Endometrial microvascular endothelial cells (primary cell): ENCODE results near the gene ABHD10. TPM values are rescaled to one million over a fixed set of nuclear protein-coding genes. Genes with fewer than 3 reads are reported as not detected.
"Not testable (repeated sequence)": the region's sequence is repeated elsewhere in the genome, so short reads cannot be mapped to it uniquely, and the experiment has no call there.

Experiments
- in situ Hi-C: cut with HindIII; loops from 2 replicates; pipeline ENCODE4 v1.10.0; 2017; ENCODE audit warnings: low sequenced_read_pairs, low pct_unique_long_range_greater_than_20kb; ENCODE audit errors: inconsistent ontology term
- total RNA-seq: library from RNA; depleted of rRNA; stranded (reverse); fragments of >200 nt; gene quantifications from one replicate; pipeline ENCODE4 v1.2.3, GENCODE V29; 2015; ENCODE audit errors: inconsistent ontology term

ABHD10 gene
- total RNA-seq, 1 donor from 2014 or later, result 37.5 TPM

DNA sequence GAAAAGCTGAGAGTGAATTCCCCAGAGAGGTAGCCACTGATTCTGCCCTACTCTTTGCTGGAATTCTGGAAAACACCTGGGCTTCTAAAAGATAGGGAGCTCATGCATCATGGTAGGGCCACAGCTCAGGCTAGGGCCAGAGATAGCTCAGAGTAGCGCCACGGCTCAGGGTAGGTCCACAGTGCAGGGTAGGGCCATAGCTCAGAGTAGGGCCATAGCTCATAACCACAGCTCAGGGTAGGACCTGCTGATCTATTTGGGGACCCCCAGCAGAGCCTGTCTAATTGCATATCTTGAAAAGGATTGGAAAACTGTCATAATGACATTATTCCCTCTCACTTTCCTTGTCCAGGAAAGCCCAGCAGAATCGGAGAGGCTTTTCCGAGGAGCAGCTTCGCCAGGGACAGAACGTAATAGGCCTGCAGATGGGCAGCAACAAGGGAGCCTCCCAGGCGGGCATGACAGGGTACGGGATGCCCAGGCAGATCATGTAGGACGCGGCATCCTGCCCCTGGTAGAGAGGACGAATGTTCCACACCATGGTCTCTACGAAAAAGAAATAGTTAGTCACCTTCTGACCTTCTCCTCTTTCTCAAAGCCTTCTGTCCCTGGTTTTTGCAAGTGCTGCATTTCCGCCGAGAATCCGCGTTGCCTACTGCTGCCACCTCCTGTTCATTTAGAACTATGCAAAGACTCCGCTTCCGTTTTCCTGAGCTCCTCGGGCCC is 34.4 kb downstream of the ABHD10 start:
- in situ Hi-C loops, result no loop called here

DNA sequence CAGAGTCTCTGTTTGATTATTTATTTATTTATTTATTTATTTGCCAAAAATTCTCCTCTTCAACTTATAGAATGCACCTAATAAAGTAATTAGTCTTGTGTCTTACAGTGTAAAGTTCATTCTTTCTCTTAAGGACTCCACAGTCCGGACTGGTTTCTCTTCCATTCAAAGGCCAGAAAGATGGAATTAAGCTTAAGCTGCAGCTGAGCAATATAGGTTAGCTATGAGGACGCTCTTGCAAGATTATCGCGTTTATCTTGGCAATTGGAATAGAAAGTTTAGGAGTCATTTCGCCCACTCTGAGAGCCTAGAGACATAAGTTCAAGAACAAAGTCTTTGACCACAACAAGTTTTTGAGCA is 34.9 kb downstream of the ABHD10 start:
- in situ Hi-C loops, result no loop called here

DNA sequence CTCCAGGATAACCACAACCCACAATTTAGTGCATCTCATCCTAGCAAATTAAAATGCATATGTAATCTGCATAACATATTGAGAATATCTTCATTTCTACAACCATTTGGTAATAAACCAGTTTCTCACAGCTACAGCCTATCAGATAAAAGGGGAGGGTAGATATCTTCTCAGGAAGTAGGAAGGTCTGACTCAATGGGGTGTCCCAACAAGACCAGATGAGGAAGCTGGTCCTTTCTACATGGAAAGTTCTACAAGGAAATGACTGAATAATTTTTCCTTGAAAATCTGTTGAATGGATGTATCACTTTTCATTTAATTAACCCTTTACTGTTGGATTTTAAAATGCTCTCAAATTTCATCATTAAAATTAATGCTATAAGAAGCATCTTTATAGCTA is 38.3 kb downstream of the ABHD10 start:
- in situ Hi-C loops, result no loop called here

DNA sequence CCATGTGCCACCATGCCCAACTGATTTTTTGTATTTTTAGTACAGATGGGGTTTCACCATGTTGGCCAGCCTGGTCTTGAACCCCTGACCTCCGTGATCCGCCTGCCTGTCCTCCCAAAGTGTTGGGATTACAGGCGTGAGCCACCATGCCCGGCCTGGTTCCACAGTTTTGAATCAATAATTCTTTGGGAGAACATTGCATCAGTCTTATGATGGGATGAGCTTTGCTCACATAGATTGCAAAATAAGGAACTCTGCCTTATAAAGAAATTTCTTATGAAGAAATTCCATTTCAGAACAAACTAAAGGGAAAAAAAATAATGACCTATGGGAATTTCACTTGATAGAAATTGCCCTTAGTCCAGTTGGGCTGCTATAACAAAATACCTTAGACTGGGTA is 39.9 kb downstream of the ABHD10 start:
- in situ Hi-C loops, result no loop called here

DNA sequence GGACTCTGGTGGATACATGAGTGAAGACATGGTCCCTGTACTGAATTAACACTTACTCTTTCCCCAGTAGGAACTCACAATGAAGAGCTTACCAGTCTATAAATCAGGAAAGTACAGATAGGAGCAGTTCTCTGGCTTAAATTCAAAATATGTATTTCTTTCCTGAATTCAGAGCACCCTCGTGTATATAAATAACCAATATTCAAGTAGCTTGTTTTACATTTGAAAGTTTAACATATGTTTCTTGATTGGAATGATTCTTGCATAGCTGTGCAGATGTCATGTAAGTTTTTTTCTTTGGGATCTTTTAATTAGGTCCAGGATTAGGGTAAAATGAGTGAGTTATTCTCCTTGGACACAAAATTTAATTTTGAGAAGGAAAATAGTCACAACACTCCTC is 40.9 kb downstream of the ABHD10 start:
- in situ Hi-C loops, result no loop called here

DNA sequence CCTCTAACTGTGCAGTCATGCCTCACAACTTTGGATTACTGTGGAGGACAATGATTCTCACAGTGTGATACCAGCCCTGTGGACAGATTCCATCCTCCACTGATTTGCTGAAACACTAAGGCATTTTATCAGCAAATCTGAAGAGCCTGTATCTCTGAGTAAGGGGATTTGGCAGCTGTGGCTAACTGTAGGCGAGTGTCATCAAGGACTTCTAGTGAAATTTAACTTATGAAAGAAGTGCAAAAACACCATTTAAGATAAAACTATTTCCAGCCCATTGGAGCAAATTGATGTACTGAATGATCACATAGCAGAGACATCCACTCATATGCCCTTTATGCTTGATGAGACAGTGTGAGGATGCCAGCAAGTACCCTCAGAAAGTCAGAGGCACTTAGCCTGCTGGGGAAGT is 41.9 kb downstream of the ABHD10 start:
- in situ Hi-C loops, result no loop called here

DNA sequence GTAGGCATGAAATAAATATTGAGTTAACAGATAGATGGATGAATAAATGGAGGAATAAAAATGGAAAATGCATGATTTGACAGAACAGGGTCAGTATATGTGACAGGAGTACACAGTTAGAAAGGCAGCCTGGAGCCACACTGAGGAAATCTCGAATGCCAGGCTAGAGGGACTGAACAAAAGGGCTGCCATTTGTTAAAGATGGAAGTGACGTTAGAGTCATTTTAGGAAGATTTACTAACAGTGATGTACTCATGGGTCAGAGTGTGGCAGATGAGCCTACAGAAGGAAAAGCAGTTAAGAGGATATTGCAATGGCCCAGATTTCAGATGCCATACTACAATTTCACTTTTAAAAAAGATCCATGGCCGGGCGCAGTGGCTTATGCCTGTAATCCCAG is 48.3 kb downstream of the ABHD10 start:
- in situ Hi-C loops, result no loop called here

DNA sequence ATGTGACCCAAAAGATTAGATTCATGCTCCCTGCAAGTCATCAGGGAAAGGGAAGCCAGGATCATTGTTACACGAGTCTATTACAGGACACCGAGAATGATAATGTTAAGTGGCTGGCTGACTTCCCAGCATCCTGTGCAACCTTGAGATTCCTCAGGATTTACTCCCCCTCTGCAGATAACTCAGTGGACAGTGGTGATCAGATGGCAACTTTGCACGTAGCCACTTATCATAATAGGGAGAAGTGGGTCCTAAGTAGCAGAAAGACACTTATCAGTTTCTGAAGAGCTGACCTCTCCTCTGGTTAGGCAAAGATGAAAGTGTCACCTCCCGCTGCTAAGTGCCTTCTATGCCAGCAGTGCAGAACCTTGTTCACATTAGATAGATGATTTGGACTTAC is 49.0 kb downstream of the ABHD10 start:
- in situ Hi-C loops, result no loop called here

DNA sequence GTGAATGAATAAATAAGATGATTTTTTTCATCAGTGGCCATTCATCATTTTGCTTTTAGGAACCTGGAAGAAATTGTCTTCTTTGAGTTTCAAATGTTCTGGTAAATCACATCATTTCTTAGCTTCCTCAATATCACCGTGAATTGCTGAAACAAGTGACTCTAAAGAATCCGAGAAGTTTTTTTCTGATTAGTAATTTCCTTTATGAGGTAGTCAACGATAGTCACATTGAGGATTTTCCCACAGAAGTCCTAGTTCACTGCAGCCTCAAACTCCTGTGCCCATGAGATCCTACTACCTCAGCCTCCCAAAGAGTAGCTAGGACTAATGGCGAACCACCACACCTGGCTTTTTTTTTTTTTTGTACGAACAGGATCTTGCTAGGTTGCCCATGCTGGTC is 52.1 kb downstream of the ABHD10 start:
- in situ Hi-C loops, result no loop called here

DNA sequence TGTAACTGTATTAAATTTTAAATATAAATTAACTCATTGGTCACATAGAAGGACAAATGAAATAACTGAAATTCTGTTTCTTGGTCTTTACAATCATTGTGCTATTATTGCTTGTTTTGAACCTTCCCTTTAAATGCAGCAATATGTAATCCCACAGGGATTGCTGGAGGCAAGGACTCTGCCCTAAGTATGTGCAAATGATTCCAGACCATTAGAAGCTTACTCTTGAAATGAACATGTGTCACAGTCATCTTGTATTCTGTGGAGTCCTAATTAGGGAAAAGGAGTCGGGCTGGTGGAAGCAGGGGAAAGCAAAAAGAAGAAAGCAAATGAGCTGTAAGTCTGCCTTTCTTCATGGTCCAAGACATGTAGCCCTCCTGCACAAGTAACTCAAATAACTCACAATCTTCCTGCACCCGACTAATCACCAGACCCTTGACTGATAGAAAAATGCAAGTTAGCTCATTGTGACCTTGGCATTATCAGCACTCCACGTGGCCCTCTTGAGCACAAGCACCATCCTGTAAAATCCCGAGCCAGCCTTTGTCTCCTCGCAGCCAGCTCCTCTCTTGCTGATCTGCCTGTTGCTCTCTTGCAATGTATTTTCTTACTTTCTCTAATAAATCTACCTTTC is 53.4 kb downstream of the ABHD10 start:
- in situ Hi-C loops, result no loop called here

DNA sequence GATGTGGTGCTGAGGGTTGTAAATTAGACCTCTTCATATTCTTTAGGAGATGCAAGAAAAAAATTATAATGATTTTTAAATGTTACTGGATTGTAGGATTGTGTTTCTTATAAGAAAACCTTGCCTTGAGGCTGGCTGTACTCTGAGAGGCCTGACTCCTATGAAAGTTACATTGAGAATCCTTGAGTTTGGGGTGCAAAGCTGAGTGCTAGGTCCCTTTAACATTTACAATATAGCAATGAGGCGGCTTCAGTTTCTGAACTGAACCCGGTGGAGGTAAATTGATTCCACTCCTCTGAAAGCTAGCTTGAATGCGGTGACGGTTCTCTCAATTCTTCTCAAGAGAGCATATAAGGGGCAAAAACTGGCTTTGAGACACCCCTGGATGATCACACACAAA is 55.6 kb downstream of the ABHD10 start, which contains the start of gene TMPRSS7:
TMPRSS7 (plus strand) TSS at position 301 of the 400 bp plus-strand sequence. CDS start 110 bp downstream, outside the sequence.
- in situ Hi-C loops, result no loop called here

DNA sequence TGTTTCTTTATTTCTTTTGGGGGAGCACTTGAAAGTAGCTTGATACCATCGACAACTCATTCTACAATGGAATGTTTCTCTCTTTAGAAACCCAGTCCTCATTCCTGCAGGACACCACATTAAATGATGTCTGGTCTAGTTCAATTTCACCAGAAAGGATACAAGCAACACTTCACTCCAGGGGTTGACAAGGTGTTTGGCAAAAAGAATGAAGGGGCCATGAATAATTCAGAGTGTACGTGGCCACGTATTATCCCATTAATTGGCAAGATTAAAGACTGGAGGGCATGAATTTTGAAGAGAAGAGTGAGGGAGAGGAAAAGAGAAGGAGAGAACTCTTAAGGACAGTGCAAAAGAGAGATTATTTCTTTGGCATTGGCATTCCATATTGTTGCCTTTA is 56.4 kb downstream of the ABHD10 start:
- in situ Hi-C loops, result no loop called here

DNA sequence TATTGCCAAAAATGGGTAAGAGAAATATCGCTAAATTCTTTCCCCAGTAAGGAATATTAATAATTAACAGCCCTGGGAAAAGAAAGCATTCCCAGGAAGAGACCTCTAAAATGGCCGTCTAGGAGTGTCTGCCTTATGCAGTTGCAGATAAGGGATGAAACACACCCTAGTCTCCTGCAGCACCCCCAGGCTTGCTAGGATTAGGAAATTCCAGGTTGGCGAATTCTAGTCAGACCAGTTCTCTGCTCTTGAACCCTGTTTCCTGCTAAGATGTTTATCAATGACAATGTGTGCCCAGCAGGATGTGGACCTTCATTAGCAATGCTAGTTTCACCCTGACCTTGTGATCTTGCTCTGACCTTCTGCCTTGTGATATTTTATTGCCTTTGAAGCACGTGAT is 58.4 kb downstream of the ABHD10 start:
- in situ Hi-C loops, result not testable (repeated sequence)

DNA sequence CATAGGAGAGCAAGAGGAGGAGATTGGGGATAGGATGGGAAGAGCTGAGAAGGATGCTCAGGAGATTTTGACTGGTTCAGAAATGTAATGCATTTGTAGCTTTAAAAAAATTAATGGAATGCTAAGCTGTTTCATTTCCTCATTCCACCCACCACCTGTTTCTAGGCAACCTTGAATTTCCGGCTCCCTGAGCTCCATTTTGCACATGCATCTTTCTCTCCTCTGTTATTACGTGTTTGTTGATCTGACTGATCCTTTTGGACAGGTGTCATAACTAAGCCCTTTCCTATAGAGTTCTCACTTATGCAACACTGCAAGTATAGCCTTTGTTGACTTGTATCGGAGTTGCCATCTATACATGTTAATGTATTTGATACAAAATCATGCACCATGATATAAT is 60.0 kb downstream of the ABHD10 start:
- in situ Hi-C loops, result no loop called here

DNA sequence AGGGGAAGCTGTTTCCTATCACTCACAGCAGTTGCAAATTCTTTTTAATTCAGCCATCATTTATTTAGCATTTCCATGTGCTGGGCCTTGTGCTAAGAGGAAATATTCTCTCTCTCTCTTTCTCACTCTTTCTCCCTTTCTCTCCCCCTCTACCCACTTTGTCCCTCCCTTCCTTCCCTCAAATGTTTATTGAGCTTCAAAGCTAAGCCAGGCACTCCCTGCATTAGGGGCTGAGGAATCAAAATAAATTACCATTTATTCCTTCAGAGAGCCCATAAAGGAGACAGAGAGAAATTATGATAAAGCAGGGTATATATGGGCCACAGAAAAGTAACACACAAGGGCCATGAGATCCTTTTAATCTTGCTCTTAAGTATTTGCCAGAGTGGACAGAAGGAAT is 62.5 kb downstream of the ABHD10 start:
- in situ Hi-C loops, result no loop called here

DNA sequence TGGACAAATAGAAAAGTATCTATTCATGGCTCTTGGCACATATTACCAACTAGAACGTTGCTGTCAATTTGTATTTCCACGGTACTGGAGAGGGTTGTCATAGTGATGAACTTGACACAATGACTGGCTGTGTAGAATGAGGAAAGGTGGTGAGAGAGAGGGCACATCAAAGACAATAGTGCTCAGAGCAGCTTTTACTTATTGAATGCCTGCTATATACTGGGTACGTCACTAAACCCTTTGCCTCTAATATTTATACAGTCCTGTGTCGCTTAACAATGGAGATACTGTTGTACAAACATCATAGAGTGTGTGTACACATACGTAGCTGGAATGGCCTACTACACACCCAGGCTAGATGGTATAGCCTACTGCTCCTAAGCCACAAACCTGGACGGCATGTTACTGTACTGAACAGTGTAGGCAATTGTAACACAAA is 64.0 kb downstream of the ABHD10 start:
- in situ Hi-C loops, result no loop called here

Other genes starting within 250 kb of the ABHD10 start
- 82.3 TPM for gene PHLDB2, start 119.8 kb upstream of the ABHD10 start, total RNA-seq
- gene TAGLN3, start 19.9 kb downstream of the ABHD10 start, total RNA-seq, result 1.4 TPM
- gene TMPRSS7, start 55.7 kb downstream of the ABHD10 start, total RNA-seq, result not detected
- 1.5 TPM for gene C3orf52, start 107.4 kb downstream of the ABHD10 start, total RNA-seq
- not detected for gene GCSAM, start 154.2 kb downstream of the ABHD10 start, total RNA-seq